Neural progenitor cell (in vitro differentiated cells): ENCODE results near the gene TMPRSS9.

Experiments
- EZH2 ChIP-seq: fragments of 200-600 bp; sonication (generic); IDR thresholded peaks from 2 replicates; pipeline ENCODE4 v1.6.1; 2017; ENCODE audit warnings: antibody characterized with exemption, mild to moderate bottlenecking, moderate library complexity
- EZH2phosphoT487 ChIP-seq: fragments of 200-600 bp; sonication (generic); IDR thresholded peaks from 2 replicates; pipeline ENCODE4 v1.6.1; 2017; ENCODE audit warnings: antibody characterized with exemption
- TF ChIP-seq, protein P1 (sequence below): fragments of 200-600 bp; sonication (generic); IDR thresholded peaks from 2 replicates; pipeline ENCODE4 v1.5.1; 2017; ENCODE audit warnings: antibody characterized with exemption, mild to moderate bottlenecking

DNA sequence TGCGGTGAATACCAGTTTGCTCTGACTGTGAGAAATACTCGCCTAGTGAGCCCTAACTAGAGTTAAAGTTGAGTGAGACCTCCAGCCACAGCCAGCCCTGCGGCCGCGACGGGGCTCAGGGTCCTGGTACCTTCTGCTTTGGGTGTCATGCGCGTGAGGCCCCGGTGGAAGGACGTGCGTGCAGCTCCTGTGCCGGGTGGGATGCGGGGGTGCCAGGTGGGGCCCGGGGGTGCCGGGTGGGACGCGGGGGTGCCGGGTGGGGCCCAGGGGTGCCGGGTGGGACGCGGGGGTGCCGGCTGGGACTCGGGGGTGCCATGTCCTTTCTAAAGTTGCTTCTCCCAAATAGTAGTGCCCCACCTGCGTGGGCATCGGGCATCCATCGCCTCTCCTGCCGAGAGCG is 8.5 kb upstream of the TMPRSS9 start:
- TF ChIP-seq, protein P1, sequence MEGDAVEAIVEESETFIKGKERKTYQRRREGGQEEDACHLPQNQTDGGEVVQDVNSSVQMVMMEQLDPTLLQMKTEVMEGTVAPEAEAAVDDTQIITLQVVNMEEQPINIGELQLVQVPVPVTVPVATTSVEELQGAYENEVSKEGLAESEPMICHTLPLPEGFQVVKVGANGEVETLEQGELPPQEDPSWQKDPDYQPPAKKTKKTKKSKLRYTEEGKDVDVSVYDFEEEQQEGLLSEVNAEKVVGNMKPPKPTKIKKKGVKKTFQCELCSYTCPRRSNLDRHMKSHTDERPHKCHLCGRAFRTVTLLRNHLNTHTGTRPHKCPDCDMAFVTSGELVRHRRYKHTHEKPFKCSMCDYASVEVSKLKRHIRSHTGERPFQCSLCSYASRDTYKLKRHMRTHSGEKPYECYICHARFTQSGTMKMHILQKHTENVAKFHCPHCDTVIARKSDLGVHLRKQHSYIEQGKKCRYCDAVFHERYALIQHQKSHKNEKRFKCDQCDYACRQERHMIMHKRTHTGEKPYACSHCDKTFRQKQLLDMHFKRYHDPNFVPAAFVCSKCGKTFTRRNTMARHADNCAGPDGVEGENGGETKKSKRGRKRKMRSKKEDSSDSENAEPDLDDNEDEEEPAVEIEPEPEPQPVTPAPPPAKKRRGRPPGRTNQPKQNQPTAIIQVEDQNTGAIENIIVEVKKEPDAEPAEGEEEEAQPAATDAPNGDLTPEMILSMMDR = no peak
- TF ChIP-seq EZH2 (no peak), EZH2phosphoT487 (no peak)
